Glomerular endothelial cell (primary cell): ENCODE measurements around the gene DYNAP. TPM values are rescaled to one million over a fixed set of nuclear protein-coding genes. Genes with fewer than 3 reads are reported as not detected.

Source experiments
- DNase-seq: peaks from one replicate; pipeline ENCODE4 v3.0.0-alpha.2; 2011; ENCODE audit warnings: low read depth, low spot score; ENCODE audit errors: extremely low read depth
- total RNA-seq: library from RNA; depleted of rRNA; stranded (reverse); fragments of >200 nt; gene quantifications from 2 replicates; pipeline ENCODE4 v1.2.3, GENCODE V29; 2015

Gene DYNAP
- not detected in 2 replicates for total RNA-seq

GRCh38 chr18:54590945-54591344 lies at the start of gene DYNAP:
Gene DYNAP (plus strand): TSS chr18:54591245. CDS start chr18:54591283, 38 bp downstream.
- DNase-seq = no peak

- no peak for DNase-seq
Measured at GRCh38 chr18:54551590-54551989, 39.5 kb upstream of the DYNAP start.

- no peak for DNase-seq
Measured at GRCh38 chr18:54555286-54555685, 35.8 kb upstream of the DYNAP start.

GRCh38 chr18:54555996-54556395 lies 35.0 kb upstream of the DYNAP start:
- no peak for DNase-seq

- DNase-seq = no peak
Measured at GRCh38 chr18:54557958-54558357, 33.1 kb upstream of the DYNAP start.

- no peak for DNase-seq
Measured at GRCh38 chr18:54558609-54559585, 32.1 kb upstream of the DYNAP start.

- DNase-seq = no peak
Measured at GRCh38 chr18:54561706-54562267, 29.3 kb upstream of the DYNAP start.

- DNase-seq = no peak
Measured at GRCh38 chr18:54580202-54580729, 10.8 kb upstream of the DYNAP start.

GRCh38 chr18:54584065-54584464 lies 7.0 kb upstream of the DYNAP start:
- no peak for DNase-seq

- no peak for DNase-seq
Measured at GRCh38 chr18:54585743-54586142, 5.3 kb upstream of the DYNAP start.

- DNase-seq = no peak
Measured at GRCh38 chr18:54604211-54604610, 13.2 kb downstream of the DYNAP start.

- no peak for DNase-seq
Measured at GRCh38 chr18:54606835-54607212, 15.8 kb downstream of the DYNAP start.

- DNase-seq = no peak
Measured at GRCh38 chr18:54607213-54608027, 16.4 kb downstream of the DYNAP start.

- no peak for DNase-seq
Measured at GRCh38 chr18:54608028-54608642, 17.1 kb downstream of the DYNAP start.

GRCh38 chr18:54611816-54612215 lies 20.8 kb downstream of the DYNAP start:
- DNase-seq = no peak

GRCh38 chr18:54612237-54612636 lies 21.2 kb downstream of the DYNAP start:
- no peak for DNase-seq

GRCh38 chr18:54613174-54613573 lies 22.1 kb downstream of the DYNAP start:
- DNase-seq = no peak

GRCh38 chr18:54616220-54616848 lies 25.3 kb downstream of the DYNAP start:
- no peak for DNase-seq

GRCh38 chr18:54622084-54622483 lies 31.0 kb downstream of the DYNAP start:
- DNase-seq = no peak

- no peak for DNase-seq
Measured at GRCh38 chr18:54626779-54627178, 35.7 kb downstream of the DYNAP start.
